Body of pancreas (tissue), 4 donors: ENCODE results near the gene TNFRSF25.

ENCODE experiments used
- CTCF ChIP-seq, 7 experiments: fragments of 450-650 bp in 4 of 7; fragments of 200-600 bp in 3 of 7; sonication (generic) in 3 of 7; IDR thresholded peaks; one replicate each; pipeline ENCODE4 v1.5.1; 2016 to 2019; ENCODE audit warnings: antibody characterized with exemption in 7 of 7
- POLR2A ChIP-seq, 3 donors: fragments of 450-650 bp; IDR thresholded peaks; one replicate each; pipeline ENCODE4 v1.6.1; 2016; ENCODE audit warnings: antibody characterized with exemption in 3 of 3, mild to moderate bottlenecking in 2 of 3

- TF ChIP-seq CTCF (IDR thresholded peaks at IDR 0.05) (no peak), POLR2A (IDR thresholded peaks at IDR 0.05) (no peak)
Observed at GRCh38 chr1:6416295-6416656, 49.7 kb downstream of the TNFRSF25 start.
